GM19238 (cell line): ENCODE measurements around the gene POU2F2.

Source experiments
- DNase-seq: peaks from one replicate; pipeline ENCODE4 v3.0.0; 2011; ENCODE audit warnings: low spot score; ENCODE audit not compliant: insufficient read length

Gene POU2F2

GRCh38 chr19:42125536-42125935 lies 6.7 kb downstream of the POU2F2 start:
- DNase-seq, result no peak

GRCh38 chr19:42124386-42124901 lies 7.8 kb downstream of the POU2F2 start:
- DNase-seq, result no peak

GRCh38 chr19:42123765-42124164 lies 8.5 kb downstream of the POU2F2 start:
- no peak for DNase-seq

- DNase-seq, result peak; percentile 54
Observed at GRCh38 chr19:42122691-42123607, 9.3 kb downstream of the POU2F2 start.

GRCh38 chr19:42121656-42122069 lies 10.6 kb downstream of the POU2F2 start:
- DNase-seq, result peak; percentile 75

- no peak for DNase-seq
Observed at GRCh38 chr19:42121036-42121621, 11.1 kb downstream of the POU2F2 start.

- no peak for DNase-seq
Observed at GRCh38 chr19:42120276-42120980, 11.8 kb downstream of the POU2F2 start.

- no peak for DNase-seq
Observed at GRCh38 chr19:42117076-42117475, 15.2 kb downstream of the POU2F2 start.

GRCh38 chr19:42116308-42117075 lies 15.8 kb downstream of the POU2F2 start:
- no peak for DNase-seq

GRCh38 chr19:42115705-42116104 lies 16.5 kb downstream of the POU2F2 start:
- no peak for DNase-seq

- DNase-seq, result no peak
Observed at GRCh38 chr19:42115219-42115618, 17.0 kb downstream of the POU2F2 start.

GRCh38 chr19:42114412-42114811 lies 17.8 kb downstream of the POU2F2 start:
- DNase-seq, result peak; percentile 78

- DNase-seq, result peak; percentile 75
Observed at GRCh38 chr19:42113641-42114348, 18.5 kb downstream of the POU2F2 start.

GRCh38 chr19:42111811-42112210 lies 20.4 kb downstream of the POU2F2 start:
- DNase-seq, result no peak

GRCh38 chr19:42111384-42111783 lies 20.9 kb downstream of the POU2F2 start:
- DNase-seq, result no peak

- no peak for DNase-seq
Observed at GRCh38 chr19:42110658-42111057, 21.6 kb downstream of the POU2F2 start.

- DNase-seq, result no peak
Observed at GRCh38 chr19:42109896-42110295, 22.4 kb downstream of the POU2F2 start.

GRCh38 chr19:42108527-42109389 lies 23.5 kb downstream of the POU2F2 start:
- peak; percentile 80 for DNase-seq

GRCh38 chr19:42105368-42105767 lies 26.9 kb downstream of the POU2F2 start:
- DNase-seq, result no peak

- DNase-seq, result no peak
Observed at GRCh38 chr19:42102877-42103276, 29.4 kb downstream of the POU2F2 start.
